Natural killer cell treated with Interleukin-12 subunit alpha and Interleukin-12 subunit beta and Interleukin-15 and Interleukin-18, amount 100 ng/mL, for 72 hours (primary cell): ENCODE measurements around the gene BIVM. TPM values are rescaled to one million over a fixed set of nuclear protein-coding genes. Genes with fewer than 3 reads are reported as not detected.

Experiments used
- ATAC-seq, 2 donors: fragments of 150-1000 bp; cut with Tn5 transposase in 1 of 2; sonication (Bioruptor Pico), chemical (Tn5 transposase) in 1 of 2; 2 replicates each; pipeline ENCODE4 v1.10.0; 2021
- DNase-seq: peaks from one replicate; pipeline ENCODE4 v3.0.0; 2022; ENCODE audit warnings: low spot score
- H3K27ac Mint-ChIP-seq, 2 donors: 1 replicate in 1 of 2; 2 replicates in 1 of 2; pipeline ENCODE4 v1.8.0; 2022; ENCODE audit warnings: mixed read lengths in 2 of 2, mild to moderate bottlenecking in 1 of 2, moderate library complexity in 1 of 2
- H3K27me3 Mint-ChIP-seq, 2 donors: 1 replicate in 1 of 2; 2 replicates in 1 of 2; pipeline ENCODE4 v1.8.0; 2022; ENCODE audit warnings: mixed read lengths in 2 of 2
- H3K36me3 Mint-ChIP-seq: one replicate; pipeline ENCODE4 v1.8.0; 2022; ENCODE audit warnings: mixed read lengths
- H3K4me1 Mint-ChIP-seq, 2 donors: 1 replicate in 1 of 2; 2 replicates in 1 of 2; pipeline ENCODE4 v1.8.0; 2022; ENCODE audit warnings: low read depth in 2 of 2, mixed read lengths in 2 of 2, mild to moderate bottlenecking in 1 of 2
- H3K4me3 Mint-ChIP-seq: one replicate; pipeline ENCODE4 v1.8.0; 2022; ENCODE audit warnings: mixed read lengths
- H3K9me3 Mint-ChIP-seq: 2 replicates; pipeline ENCODE4 v1.8.0; 2022; ENCODE audit warnings: mixed read lengths
- total RNA-seq, 2 donors: library from RNA; stranded (reverse); gene quantifications; one replicate each; pipeline ENCODE4 v1.2.3, GENCODE V29; 2022

The BIVM gene, protein sequence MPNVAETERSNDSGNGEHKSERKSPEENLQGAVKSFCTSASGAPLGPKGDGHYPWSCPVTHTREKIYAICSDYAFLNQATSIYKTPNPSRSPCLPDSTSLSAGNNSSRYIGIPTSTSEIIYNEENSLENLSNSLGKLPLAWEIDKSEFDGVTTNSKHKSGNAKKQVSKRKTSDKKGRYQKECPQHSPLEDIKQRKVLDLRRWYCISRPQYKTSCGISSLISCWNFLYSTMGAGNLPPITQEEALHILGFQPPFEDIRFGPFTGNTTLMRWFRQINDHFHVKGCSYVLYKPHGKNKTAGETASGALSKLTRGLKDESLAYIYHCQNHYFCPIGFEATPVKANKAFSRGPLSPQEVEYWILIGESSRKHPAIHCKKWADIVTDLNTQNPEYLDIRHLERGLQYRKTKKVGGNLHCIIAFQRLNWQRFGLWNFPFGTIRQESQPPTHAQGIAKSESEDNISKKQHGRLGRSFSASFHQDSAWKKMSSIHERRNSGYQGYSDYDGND
- total RNA-seq: 10 to 100 TPM; 14.5 to 23.4 TPM

DNA sequence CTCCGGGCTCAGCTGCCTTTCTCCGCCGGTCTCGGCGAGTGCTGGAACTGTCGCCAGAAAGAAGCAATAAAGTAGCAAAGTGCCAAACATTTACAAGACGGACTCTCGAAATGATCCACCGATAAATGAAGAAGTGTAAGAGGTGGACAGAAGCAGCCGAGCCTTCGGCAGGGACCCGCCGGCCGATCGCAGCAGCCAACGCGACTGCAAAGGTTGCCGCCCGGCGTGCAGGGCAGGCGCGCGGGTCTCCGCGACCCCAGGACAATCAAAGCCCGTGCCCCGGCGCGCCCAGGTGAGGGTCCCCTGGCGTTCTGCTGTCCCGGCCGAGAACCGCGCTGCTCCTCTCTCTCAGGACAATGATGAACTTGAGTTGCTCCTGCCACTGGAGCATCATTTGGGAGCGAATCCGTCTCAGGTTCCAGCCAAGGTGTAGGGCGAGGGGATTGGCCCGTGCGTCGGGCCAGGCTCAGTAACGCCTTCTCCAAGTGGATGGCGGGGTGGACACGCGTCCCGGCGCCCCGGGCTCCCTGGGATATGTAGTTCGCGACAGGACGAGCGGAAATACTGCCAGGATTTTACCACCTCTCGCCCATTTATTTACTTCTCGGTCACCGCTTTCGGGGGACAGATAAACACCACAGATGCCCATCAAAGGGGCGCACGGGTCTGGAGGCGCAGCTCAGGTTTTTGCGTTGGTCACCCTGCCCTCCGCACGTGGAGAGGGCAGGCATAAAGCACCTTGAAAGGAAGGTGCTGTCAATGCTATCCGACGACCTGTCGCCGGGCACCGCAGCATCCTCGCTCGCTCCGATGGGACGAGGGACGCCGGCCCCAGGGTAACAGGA is at the start of gene BIVM, which contains the start of gene POGLUT2:
BIVM (plus strand) TSS at position 539 of the 845 bp plus-strand sequence. CDS start 8,149 bp downstream, outside the sequence.
POGLUT2 (minus strand) TSS at position 396 of the 845 bp plus-strand sequence; CDS start at position 90, 306 bp downstream.
- ATAC-seq: peak; percentile 88 to 92
- H3K36me3 Mint-ChIP-seq: no peaks in the 10 kb centered on the region
- peak within 1 kb of the TSS; percentile 91 for H3K4me3 Mint-ChIP-seq
- DNase-seq: peak; percentile 87
- H3K4me1 Mint-ChIP-seq: peaks cover 13 to 18% of the 10 kb centered on the region in 2 donors
- peak within 1 kb of the TSS; percentile 65 to 69 for H3K27ac Mint-ChIP-seq
- H3K9me3 Mint-ChIP-seq: no peaks in the 10 kb centered on the region
- no peaks in the 10 kb centered on the region for H3K27me3 Mint-ChIP-seq

- H3K9me3 Mint-ChIP-seq: peaks cover 1% of the 10 kb centered on the region
- no peak overlapping the region for H3K4me3 Mint-ChIP-seq
- H3K27ac Mint-ChIP-seq: no peak overlapping the region
- no peaks in the 10 kb centered on the region for H3K4me1 Mint-ChIP-seq
- peaks cover 21% of the 10 kb centered on the region for H3K36me3 Mint-ChIP-seq
- H3K27me3 Mint-ChIP-seq: peaks cover 9 to 17% of the 10 kb centered on the region in 2 donors
- DNase-seq: no peak
- ATAC-seq: no peak
These were observed 47.0 kb upstream of the BIVM start for GRCh38 chr13:102751886-102752285.

DNA sequence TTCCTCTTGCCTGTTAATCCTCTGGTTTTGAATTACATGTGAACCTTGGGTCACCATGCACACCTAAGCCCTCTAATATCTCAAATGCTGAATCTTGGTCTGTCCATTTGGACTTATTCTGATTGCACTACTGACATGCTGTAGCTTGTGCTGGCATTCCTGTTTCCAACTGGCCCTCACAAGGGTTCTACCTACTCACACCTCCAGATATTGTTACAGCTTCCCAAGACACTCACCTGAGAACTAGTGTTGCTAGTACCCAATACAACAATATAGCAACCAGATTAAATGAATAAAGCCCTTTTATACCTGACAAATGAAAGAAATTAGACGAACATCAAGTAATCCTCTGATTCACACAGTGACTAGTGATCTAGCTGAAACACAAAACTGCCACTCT is 41.9 kb upstream of the BIVM start:
- no peaks in the 10 kb centered on the region for H3K36me3 Mint-ChIP-seq
- no peak overlapping the region for H3K27ac Mint-ChIP-seq
- H3K27me3 Mint-ChIP-seq: no peaks in the 10 kb centered on the region
- DNase-seq: no peak
- H3K4me3 Mint-ChIP-seq: no peak overlapping the region
- no peaks in the 10 kb centered on the region for H3K9me3 Mint-ChIP-seq
- ATAC-seq: no peak
- H3K4me1 Mint-ChIP-seq: no peaks in the 10 kb centered on the region

DNA sequence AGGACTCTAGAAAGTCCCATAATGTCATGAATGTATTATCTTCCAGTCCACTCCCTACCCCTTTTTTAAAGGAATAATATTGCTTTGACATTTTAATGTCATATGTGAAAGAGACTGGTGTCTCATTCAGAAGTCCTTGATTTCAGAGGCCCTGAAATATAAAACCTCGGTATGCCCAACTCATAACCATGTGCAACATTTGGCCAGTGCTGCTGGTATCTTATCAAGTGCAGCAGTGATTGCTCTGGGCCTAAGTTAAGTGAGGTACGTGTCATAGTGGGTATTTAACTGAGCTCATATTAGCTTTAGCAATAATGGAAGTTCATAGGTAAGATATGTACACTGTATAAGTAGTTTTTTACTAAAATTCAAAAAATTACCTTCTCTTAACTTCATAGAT is 40.1 kb upstream of the BIVM start:
- H3K27me3 Mint-ChIP-seq: no peaks in the 10 kb centered on the region
- H3K4me3 Mint-ChIP-seq: no peak overlapping the region
- DNase-seq: no peak
- no peak for ATAC-seq
- no peaks in the 10 kb centered on the region for H3K9me3 Mint-ChIP-seq
- no peaks in the 10 kb centered on the region for H3K36me3 Mint-ChIP-seq
- H3K4me1 Mint-ChIP-seq: no peaks in the 10 kb centered on the region
- H3K27ac Mint-ChIP-seq: no peak overlapping the region

DNA sequence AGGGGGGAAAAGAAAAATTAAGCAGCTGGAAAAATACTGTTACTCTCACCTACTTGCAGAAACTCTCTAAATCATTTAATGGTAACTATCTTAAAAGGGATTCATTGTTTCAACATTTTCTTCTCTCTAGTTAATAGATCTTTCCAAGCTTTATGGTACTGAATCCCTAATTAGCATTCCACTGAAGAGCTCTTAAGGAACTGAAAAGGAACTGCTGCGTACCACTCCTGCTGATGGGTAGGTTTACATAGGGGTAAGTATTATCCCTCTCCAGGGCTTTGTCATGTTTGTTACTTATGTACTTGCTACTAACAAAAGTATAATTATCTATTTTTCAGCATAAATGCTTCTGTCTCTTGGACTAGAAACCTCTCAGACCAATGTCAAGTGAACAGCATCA is 37.8 kb upstream of the BIVM start:
- Mint-ChIP-seq H3K4me1 (no peaks in the 10 kb centered on the region), H3K27ac (no peak overlapping the region), H3K4me3 (no peak overlapping the region), H3K9me3 (no peaks in the 10 kb centered on the region), H3K27me3 (no peaks in the 10 kb centered on the region), H3K36me3 (no peaks in the 10 kb centered on the region)
- ATAC-seq (no peak), DNase-seq (no peak)

DNA sequence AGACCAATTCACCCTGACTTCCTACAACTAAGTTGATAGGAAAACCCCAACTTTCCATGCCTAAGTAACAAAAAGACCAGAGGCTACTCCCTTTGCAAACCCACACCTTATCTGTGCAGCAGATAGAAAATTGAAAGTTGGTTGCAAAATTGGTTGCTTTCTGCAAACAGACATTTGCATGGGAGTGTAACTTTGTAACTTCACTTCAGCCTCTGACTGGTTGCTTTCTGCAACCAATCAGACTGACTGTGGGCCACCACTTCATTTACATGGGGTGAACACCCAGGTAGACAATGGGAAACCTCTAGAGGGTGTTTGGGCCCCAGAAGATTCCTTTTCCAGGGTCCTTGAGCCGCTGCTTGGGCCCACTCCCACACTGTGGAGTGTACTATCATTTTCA is 35.2 kb upstream of the BIVM start:
- ATAC-seq (no peak), DNase-seq (no peak)
- H3K9me3 Mint-ChIP-seq: no peaks in the 10 kb centered on the region
- H3K4me1 Mint-ChIP-seq: no peaks in the 10 kb centered on the region
- H3K27me3 Mint-ChIP-seq: no peaks in the 10 kb centered on the region
- no peak overlapping the region for H3K4me3 Mint-ChIP-seq
- no peak overlapping the region for H3K27ac Mint-ChIP-seq
- no peaks in the 10 kb centered on the region for H3K36me3 Mint-ChIP-seq

DNA sequence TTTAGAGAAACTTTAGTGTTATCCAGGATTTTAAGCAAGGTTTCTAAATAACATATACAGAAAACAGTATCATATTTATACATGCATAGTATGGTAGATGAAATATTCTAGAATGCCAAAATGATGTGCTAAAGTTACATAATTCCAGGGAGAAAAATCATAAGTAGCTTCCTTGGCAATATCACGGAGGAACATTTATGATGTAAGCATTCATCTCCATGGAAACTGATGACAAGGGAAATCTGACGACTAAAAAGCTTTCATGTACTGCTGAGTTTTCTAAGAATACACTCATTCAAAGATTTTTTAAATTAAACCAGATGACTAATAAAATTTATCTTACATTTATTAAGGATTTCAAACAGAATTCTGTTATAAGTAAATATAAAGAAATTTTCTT is 30.0 kb upstream of the BIVM start:
- Mint-ChIP-seq H3K9me3 (no peaks in the 10 kb centered on the region), H3K4me3 (no peak overlapping the region), H3K36me3 (peaks cover 6% of the 10 kb centered on the region), H3K27ac (no peak overlapping the region), H3K4me1 (peaks cover 19 to 25% of the 10 kb centered on the region in 2 donors), H3K27me3 (no peaks in the 10 kb centered on the region)
- no peak for DNase-seq
- no peak for ATAC-seq

DNA sequence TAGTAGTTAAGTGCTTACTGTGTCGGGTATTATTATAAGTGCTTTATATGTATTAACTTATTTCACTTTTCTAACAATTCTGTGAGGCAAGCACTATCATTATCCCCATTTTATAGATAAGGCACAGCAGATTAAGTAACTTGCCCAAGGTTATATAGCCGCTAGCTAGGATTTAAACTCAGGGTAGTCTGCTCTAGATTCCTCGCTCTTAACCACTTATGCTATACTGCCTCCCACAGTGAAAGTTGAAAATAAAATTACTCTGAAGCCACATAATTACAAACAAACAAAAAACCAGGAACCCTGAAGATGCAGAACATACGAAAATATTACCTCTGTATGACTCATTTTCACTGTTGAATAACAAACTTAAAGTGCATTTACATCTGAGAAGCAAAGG is 29.2 kb upstream of the BIVM start:
- Mint-ChIP-seq H3K36me3 (peaks cover 6% of the 10 kb centered on the region), H3K4me1 (peaks cover 26 to 32% of the 10 kb centered on the region in 2 donors)

GRCh38 chr13:102770435-102770834 is 28.5 kb upstream of the BIVM start:
- no peaks in the 10 kb centered on the region for H3K27me3 Mint-ChIP-seq
- DNase-seq (no peak), ATAC-seq (no peak)
- peaks cover 31 to 37% of the 10 kb centered on the region in 2 donors for H3K4me1 Mint-ChIP-seq
- H3K27ac Mint-ChIP-seq: no peak overlapping the region
- peaks cover 6% of the 10 kb centered on the region for H3K36me3 Mint-ChIP-seq
- no peaks in the 10 kb centered on the region for H3K9me3 Mint-ChIP-seq
- no peak overlapping the region for H3K4me3 Mint-ChIP-seq

More for the DNA sequence above, 29.2 kb upstream of the BIVM start:
- Mint-ChIP-seq H3K4me3 (peak overlapping the region; percentile 35), H3K9me3 (no peaks in the 10 kb centered on the region), H3K27me3 (no peaks in the 10 kb centered on the region), H3K27ac (no peak overlapping the region)
- no peak for DNase-seq
- no peak for ATAC-seq

DNA sequence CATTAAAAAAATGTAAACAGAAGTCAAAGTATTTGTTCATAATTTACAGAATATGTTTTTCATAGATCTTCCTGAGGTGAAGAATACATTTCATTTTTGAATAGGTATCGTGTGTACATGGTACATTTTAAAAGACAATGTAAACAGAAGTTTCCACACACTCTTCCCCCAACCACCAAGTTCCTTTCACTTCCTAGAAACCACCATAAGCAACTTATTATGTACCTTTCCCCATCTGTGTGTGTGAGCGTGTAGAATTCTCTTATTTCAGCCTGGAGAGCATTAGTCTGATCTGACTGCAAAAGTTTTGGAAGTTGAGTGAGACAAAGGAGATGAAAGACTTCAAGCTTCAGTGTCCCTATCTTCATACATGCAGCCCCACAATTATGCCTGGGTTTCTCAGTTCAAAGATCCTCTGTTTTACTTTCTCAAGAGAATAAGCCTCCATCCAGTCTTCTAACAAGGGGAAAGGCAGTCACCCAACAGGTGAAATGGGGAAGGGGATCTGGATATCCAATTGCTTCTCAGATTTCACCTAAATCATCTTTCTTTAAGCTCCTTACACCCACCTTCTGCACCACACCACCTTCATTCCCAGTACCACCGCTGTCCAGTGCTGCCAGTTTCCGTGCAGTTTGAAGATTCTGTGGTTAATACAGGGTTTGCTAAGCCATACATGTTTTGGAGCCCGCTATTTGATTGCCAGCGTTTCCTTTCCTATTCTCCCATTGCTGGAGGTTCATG is 27.4 kb upstream of the BIVM start:
- Mint-ChIP-seq H3K9me3 (no peaks in the 10 kb centered on the region), H3K4me3 (peak overlapping the region; percentile 86), H3K4me1 (peaks cover 31 to 37% of the 10 kb centered on the region in 2 donors), H3K27me3 (no peaks in the 10 kb centered on the region), H3K27ac (peak overlapping the region in 1 of 2 donors; percentile 78), H3K36me3 (peaks cover 6% of the 10 kb centered on the region)
- ATAC-seq: no peak
- no peak for DNase-seq

- Mint-ChIP-seq H3K4me1 (peaks cover 31 to 37% of the 10 kb centered on the region in 2 donors), H3K27ac (peak overlapping the region in 1 of 2 donors; percentile 78), H3K4me3 (peak overlapping the region; percentile 86), H3K9me3 (no peaks in the 10 kb centered on the region), H3K27me3 (no peaks in the 10 kb centered on the region), H3K36me3 (peaks cover 6% of the 10 kb centered on the region)
- no peak for DNase-seq
- no peak for ATAC-seq
These were observed 26.9 kb upstream of the BIVM start for GRCh38 chr13:102772042-102772425.

DNA sequence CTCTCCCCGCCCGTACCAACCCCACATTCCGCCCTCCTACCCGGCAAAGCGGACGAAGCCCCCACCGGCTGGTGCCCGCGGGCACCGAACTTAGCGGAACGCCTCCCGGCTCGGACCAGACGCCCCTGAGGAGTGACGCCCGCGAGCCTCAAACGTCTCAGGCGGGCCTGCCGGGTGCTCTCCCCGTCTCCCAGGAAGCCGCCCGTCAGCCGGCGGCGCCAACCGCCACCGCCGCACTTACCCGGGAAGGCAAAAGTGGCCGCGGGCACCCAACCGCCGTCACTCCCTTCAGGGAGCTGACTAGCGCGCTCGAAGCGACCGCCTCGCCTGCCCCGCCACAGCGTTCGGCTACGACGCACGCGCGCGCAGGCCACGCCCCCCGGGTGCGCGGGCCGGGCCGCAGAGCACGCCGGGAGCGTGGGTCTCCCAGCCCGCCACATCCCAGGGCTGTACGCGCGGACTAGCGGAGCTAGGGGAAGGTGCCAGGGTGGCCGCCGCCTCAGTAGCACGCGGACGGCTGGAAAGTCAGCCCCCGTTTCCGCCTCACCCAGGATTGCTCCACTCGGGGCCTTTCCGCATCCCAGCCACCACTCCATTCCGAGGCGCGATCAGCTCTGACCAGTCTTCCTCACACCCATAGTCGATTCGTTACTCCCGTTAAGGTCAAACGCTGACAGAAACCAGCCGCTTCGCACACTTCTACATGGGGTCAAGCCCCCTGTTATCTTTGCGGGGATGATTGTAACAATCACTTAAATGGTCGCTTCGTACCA is 25.3 kb upstream of the BIVM start, which contains the start of gene TEX30:
TEX30 (minus strand) TSS at position 346 of the 773 bp plus-strand sequence. CDS start 3,760 bp downstream, outside the sequence.
- DNase-seq (peak; percentile 92), ATAC-seq (peak; percentile 97 to 98)
- Mint-ChIP-seq H3K27ac (peak within 1 kb of the TSS; percentile 78 to 82), H3K27me3 (no peaks in the 10 kb centered on the region), H3K4me1 (peaks cover 31 to 37% of the 10 kb centered on the region in 2 donors), H3K36me3 (peaks cover 6% of the 10 kb centered on the region), H3K4me3 (peak within 1 kb of the TSS; percentile 86), H3K9me3 (no peaks in the 10 kb centered on the region)
